ENCODE measurements around the gene ITGB3BP.

DNA sequence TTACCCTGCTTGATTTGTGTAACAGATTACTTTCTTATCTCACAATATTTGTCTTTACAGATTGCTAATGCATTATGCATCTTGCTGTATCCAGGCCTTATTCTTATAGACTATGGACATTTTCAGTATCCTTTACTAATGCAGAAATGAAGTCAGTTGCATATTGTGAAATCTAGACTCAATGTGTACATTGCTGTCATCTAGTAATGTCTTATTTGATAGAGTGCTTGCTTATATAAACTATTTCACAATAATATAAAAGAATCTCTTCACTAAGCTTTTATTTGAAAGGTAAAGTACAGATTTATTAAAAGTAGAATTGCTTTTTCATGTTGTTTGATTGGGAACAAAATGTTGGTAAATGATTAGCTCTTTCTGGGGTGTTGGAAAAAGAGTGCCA is 116.0 kb downstream of the ITGB3BP start:
- TF ChIP-seq, protein P1, sequence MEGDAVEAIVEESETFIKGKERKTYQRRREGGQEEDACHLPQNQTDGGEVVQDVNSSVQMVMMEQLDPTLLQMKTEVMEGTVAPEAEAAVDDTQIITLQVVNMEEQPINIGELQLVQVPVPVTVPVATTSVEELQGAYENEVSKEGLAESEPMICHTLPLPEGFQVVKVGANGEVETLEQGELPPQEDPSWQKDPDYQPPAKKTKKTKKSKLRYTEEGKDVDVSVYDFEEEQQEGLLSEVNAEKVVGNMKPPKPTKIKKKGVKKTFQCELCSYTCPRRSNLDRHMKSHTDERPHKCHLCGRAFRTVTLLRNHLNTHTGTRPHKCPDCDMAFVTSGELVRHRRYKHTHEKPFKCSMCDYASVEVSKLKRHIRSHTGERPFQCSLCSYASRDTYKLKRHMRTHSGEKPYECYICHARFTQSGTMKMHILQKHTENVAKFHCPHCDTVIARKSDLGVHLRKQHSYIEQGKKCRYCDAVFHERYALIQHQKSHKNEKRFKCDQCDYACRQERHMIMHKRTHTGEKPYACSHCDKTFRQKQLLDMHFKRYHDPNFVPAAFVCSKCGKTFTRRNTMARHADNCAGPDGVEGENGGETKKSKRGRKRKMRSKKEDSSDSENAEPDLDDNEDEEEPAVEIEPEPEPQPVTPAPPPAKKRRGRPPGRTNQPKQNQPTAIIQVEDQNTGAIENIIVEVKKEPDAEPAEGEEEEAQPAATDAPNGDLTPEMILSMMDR (conservative IDR thresholded peaks at IDR 0.05; ENCODE audit: low read length), result no peak
- no peak for TF ChIP-seq EZH2phosphoT487 (IDR thresholded peaks at IDR 0.05; ENCODE audit: borderline replicate concordance)
